GM12864 (cell line): ENCODE measurements around the gene PRR15L.

ENCODE experiments used
- DNase-seq: peaks from one replicate; pipeline ENCODE4 v3.0.0-alpha.2; 2011; ENCODE audit warnings: low read depth
- H3K4me3 ChIP-seq: 2 replicates; pipeline ENCODE4 v1.5.1; 2011; ENCODE audit warnings: mild to moderate bottlenecking, low read depth, low read length, control low read depth
- TF ChIP-seq, protein P1 (sequence below): IDR thresholded peaks from 2 replicates; pipeline ENCODE4 v1.5.1; 2011; ENCODE audit warnings: low read depth, mild to moderate bottlenecking, moderate library complexity, low read length, control low read depth, inconsistent platforms; ENCODE audit errors: missing control alignments

The PRR15L gene

DNA sequence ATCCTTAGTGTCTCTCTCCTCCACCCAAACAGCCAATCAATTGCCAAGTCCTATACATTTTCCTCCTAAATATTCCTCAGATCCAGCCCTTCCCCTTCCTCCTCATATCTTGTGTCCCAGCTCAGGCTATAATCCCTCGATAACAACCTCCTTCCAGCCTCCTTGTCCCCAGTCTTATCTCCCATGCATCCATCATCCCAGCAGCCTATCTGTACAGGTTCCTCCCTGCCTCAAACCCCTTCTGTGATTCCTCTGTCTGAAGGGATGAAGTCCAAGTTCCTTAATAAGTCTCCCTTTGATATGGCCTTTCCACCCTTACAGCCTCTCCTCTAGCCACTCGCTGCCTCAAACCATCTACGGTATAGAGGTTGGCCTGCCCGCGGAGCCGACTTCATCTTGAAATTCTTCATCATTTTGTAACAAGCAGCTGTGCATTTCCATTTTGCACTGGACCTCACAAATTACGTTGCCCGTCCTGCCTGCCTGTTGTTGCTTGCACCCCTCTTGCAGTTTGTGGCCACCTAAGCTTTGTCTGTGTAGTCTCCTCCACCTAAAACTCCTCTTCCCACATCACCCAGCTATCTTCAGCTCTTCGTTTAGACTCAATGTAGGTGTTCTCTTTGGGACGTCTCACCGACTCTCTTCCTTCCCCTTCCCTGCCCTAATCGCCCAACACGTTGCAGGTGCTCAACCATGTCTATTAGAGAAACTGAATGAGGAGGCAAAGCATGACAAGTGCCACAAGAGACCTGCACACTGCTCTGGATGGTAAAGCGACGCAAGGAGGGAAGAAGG is 12.4 kb upstream of the PRR15L start:
- H3K4me3 ChIP-seq, result peak overlapping the region; percentile 45
- TF ChIP-seq, protein P1, sequence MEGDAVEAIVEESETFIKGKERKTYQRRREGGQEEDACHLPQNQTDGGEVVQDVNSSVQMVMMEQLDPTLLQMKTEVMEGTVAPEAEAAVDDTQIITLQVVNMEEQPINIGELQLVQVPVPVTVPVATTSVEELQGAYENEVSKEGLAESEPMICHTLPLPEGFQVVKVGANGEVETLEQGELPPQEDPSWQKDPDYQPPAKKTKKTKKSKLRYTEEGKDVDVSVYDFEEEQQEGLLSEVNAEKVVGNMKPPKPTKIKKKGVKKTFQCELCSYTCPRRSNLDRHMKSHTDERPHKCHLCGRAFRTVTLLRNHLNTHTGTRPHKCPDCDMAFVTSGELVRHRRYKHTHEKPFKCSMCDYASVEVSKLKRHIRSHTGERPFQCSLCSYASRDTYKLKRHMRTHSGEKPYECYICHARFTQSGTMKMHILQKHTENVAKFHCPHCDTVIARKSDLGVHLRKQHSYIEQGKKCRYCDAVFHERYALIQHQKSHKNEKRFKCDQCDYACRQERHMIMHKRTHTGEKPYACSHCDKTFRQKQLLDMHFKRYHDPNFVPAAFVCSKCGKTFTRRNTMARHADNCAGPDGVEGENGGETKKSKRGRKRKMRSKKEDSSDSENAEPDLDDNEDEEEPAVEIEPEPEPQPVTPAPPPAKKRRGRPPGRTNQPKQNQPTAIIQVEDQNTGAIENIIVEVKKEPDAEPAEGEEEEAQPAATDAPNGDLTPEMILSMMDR, result no peak
- DNase-seq, result no peak

DNA sequence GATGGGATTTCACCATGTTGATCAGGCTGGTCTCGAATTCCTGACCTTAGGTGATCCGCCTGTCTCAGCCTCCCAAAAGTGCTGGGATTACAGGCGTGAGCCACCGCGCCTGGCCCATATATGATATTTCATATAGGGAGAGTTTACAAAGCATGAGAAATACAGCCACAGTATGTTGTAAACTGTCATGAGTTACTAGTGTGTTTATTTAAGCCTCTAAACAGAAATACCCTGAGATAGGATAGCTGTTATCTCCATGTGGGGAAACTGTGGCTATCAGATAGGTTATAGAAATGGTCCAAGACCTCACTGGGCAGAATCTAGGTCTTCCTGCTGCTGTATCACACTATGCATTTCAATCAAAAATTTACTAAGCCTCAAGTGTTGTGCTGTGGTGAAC is 11.2 kb upstream of the PRR15L start:
- TF ChIP-seq, protein P1, result no peak
- H3K4me3 ChIP-seq, result no peak overlapping the region
- DNase-seq, result no peak

DNA sequence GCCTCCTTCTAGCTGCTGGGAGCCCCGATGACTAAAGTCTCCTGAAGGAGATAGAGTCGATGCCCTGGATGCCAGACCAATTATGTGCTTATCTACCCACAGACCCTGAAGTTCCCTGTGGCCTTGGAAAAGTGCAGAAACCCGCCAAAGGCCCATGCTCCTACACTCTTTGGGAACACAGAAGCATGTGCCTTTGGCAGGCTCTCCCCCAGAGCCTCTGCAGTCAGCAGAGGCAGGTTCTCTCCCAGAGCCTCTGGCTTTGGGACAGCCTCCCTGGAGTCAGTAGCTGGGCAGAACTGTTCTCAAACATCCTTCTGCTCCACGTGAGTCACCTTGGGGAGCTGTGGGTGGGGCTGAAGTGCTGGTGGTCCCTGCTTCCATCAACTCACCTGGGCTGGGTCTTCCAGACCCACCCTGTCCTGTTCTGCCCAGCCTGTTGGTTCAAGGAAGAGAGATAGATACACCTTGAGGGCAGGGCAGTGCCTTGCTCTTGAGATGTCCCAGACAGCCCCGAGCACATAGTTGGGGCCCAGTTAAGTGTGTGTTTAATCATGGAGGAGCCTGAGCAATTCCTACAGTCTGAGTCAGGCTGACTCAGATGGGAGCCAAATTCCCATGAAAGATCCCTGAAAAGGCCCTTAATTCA is 10.0 kb upstream of the PRR15L start:
- DNase-seq, result no peak
- TF ChIP-seq, protein P1, result no peak
- H3K4me3 ChIP-seq, result no peak overlapping the region

DNA sequence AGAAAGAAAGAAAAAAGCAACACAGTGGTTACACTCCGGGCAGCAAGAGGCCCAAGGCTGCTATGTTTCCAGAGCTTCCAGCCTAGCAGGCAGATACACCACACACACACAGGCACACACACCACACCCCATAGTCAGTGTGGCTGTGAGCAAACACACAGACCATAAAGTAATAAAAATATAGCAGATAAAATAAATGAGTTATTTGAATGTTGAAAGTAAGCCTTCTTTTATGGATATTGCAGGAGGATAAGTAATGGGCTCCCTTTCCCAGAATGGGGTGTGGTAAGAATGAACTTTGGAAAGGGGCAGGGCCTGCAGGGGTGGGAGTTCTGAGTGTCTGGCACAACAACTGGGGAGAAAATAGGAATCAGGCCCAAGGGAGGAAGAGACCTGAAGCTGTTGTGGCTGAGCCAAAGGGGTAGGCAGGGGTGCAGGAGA is 8.4 kb upstream of the PRR15L start:
- H3K4me3 ChIP-seq, result no peak overlapping the region
- DNase-seq, result no peak
- TF ChIP-seq, protein P1, result no peak

DNA sequence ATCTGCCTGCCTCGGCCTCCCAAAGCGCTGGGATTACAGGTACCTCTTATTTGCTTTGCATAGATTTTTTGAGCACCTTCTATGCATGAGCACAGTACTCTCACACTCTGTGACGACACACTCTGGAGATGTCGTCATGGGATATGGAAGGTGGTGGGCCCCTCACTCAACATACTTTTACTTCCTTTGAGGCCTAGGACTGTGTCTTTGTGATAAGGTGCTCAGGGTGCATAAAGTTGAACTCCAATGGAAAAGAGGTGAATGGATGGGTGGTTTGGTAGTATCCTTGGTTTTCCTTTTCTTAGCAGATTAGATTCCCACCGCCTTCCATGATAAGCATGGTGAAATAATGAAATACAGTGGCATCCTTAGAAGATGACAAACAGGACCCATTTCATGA is 7.2 kb upstream of the PRR15L start:
- H3K4me3 ChIP-seq, result no peak overlapping the region
- TF ChIP-seq, protein P1, result no peak
- no peak for DNase-seq

DNA sequence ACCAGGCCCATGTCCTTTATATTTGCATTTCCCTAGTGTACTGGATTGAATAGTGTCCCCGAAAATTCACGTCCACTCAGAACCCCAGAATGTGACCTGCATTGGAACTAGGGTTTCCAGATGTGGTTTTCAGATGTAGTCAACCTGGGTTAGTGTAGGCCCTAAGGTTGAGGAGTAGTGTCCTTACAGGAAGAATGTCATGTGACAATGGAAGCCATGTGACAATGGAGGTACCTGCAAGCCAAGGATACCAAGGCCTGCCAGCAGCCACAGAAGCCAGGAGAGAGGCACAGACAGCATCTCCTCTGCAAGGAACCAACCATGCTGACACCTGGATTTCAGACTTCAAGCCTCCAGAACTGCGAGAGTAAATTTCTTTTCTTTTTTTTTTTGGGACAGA is 5.2 kb upstream of the PRR15L start:
- no peak overlapping the region for H3K4me3 ChIP-seq
- TF ChIP-seq, protein P1, result no peak
- no peak for DNase-seq
